Cortex of kidney (tissue), 1 donor: ENCODE measurements around the gene TNPO1.
"Not testable (repeated sequence)": the region's sequence is repeated elsewhere in the genome, so short reads cannot be mapped to it uniquely, and the experiment has no call there.

Source experiments
- DNase-seq: peaks from one replicate; lab custom pipeline; 2025; lab: John Stamatoyannopoulos, UW

The TNPO1 gene

GRCh38 chr5:72934953-72935725 is 118.7 kb downstream of the TNPO1 start:
- DNase-seq: not testable (repeated sequence)

GRCh38 chr5:72936893-72937292 is 120.4 kb downstream of the TNPO1 start:
- no peak for DNase-seq

- no peak for DNase-seq
Observed at GRCh38 chr5:72937517-72938061, 121.1 kb downstream of the TNPO1 start.

GRCh38 chr5:72938206-72938605 is 121.7 kb downstream of the TNPO1 start:
- DNase-seq: no peak

GRCh38 chr5:72940082-72940481 is 123.6 kb downstream of the TNPO1 start:
- DNase-seq: no peak

- no peak for DNase-seq
Observed at GRCh38 chr5:72943307-72943706, 126.8 kb downstream of the TNPO1 start.

GRCh38 chr5:72947498-72947897 is 131.0 kb downstream of the TNPO1 start:
- DNase-seq: no peak

- no peak for DNase-seq
Observed at GRCh38 chr5:72949481-72949880, 133.0 kb downstream of the TNPO1 start.

GRCh38 chr5:72951671-72952468 is 135.4 kb downstream of the TNPO1 start:
- no peak for DNase-seq

- DNase-seq: no peak
Observed at GRCh38 chr5:72954389-72954788, 137.9 kb downstream of the TNPO1 start.

- DNase-seq: peak; percentile 11
Observed at GRCh38 chr5:72955143-72955767, 138.8 kb downstream of the TNPO1 start.

- DNase-seq: peak; percentile 31
Observed at GRCh38 chr5:72955768-72956323, 139.4 kb downstream of the TNPO1 start, which contains the start of gene FCHO2. TSS of gene FCHO2 (plus strand) at chr5:72956041. CDS start at chr5:72956097, 56 bp downstream.

GRCh38 chr5:72956324-72957140 is 140.1 kb downstream of the TNPO1 start:
- DNase-seq: no peak

GRCh38 chr5:72957337-72957736 is 140.9 kb downstream of the TNPO1 start:
- no peak for DNase-seq

GRCh38 chr5:72959257-72959656 is 142.8 kb downstream of the TNPO1 start:
- no peak for DNase-seq
